ENCODE results near the gene NKAIN4.

The NKAIN4 gene

GRCh38 chr20:63208346-63208909, 45.8 kb downstream of the NKAIN4 start:
- H3K9me3 ChIP-seq (ENCODE audit: insufficient read depth, low read length) = no peaks in the 10 kb centered on the region
- TF ChIP-seq ZNF274 (IDR thresholded peaks at IDR 0.05; ENCODE audit: low read depth, low read length) (no peak), SUZ12 (IDR thresholded peaks at IDR 0.05; ENCODE audit: extremely low read depth, insufficient read depth, insufficient read length) (no peak), YY1 (IDR thresholded peaks at IDR 0.05; ENCODE audit: insufficient read depth, insufficient read length) (no peak)
- no peak for DNase-seq (ENCODE audit: low read depth, low spot score)
- H3K36me3 ChIP-seq (ENCODE audit: insufficient read depth, insufficient read length, low read length) = peaks cover 96% of the 10 kb centered on the region
- peaks cover 13% of the 10 kb centered on the region for H3K4me1 ChIP-seq (ENCODE audit: insufficient read depth, insufficient read length)
- H3K27me3 ChIP-seq (ENCODE audit: insufficient read depth, insufficient read length) = no peaks in the 10 kb centered on the region
- no peak overlapping the region for H3K4me3 ChIP-seq (ENCODE audit: insufficient read length, low read depth)
- H3K9ac ChIP-seq (ENCODE audit: insufficient read length, low read depth) = no peak overlapping the region

GRCh38 chr20:63206878-63207277, 47.4 kb downstream of the NKAIN4 start:
- peak overlapping the region; percentile 5 for H3K9ac ChIP-seq (ENCODE audit: insufficient read length, low read depth)
- peaks cover 2% of the 10 kb centered on the region for H3K4me1 ChIP-seq (ENCODE audit: insufficient read depth, insufficient read length)
- no peaks in the 10 kb centered on the region for H3K9me3 ChIP-seq (ENCODE audit: insufficient read depth, low read length)
- no peak for TF ChIP-seq SUZ12 (IDR thresholded peaks at IDR 0.05; ENCODE audit: extremely low read depth, insufficient read depth, insufficient read length)
- TF ChIP-seq ZNF274 (IDR thresholded peaks at IDR 0.05; ENCODE audit: low read depth, low read length) = no peak
- no peak for TF ChIP-seq YY1 (IDR thresholded peaks at IDR 0.05; ENCODE audit: insufficient read depth, insufficient read length)
- peaks cover 96% of the 10 kb centered on the region for H3K36me3 ChIP-seq (ENCODE audit: insufficient read depth, insufficient read length, low read length)
- H3K4me3 ChIP-seq (ENCODE audit: insufficient read length, low read depth) = no peak overlapping the region
- DNase-seq (ENCODE audit: low read depth, low spot score) = no peak
- H3K27me3 ChIP-seq (ENCODE audit: insufficient read depth, insufficient read length) = no peaks in the 10 kb centered on the region

GRCh38 chr20:63205896-63206295, 48.4 kb downstream of the NKAIN4 start:
- H3K27me3 ChIP-seq (ENCODE audit: insufficient read depth, insufficient read length) = no peaks in the 10 kb centered on the region
- DNase-seq (ENCODE audit: low read depth, low spot score) = no peak
- H3K36me3 ChIP-seq (ENCODE audit: insufficient read depth, insufficient read length, low read length) = peaks cover 96% of the 10 kb centered on the region
- H3K9ac ChIP-seq (ENCODE audit: insufficient read length, low read depth) = no peak overlapping the region
- H3K4me3 ChIP-seq (ENCODE audit: insufficient read length, low read depth) = no peak overlapping the region
- H3K9me3 ChIP-seq (ENCODE audit: insufficient read depth, low read length) = no peaks in the 10 kb centered on the region
- TF ChIP-seq ZNF274 (IDR thresholded peaks at IDR 0.05; ENCODE audit: low read depth, low read length) (no peak), YY1 (IDR thresholded peaks at IDR 0.05; ENCODE audit: insufficient read depth, insufficient read length) (no peak), SUZ12 (IDR thresholded peaks at IDR 0.05; ENCODE audit: extremely low read depth, insufficient read depth, insufficient read length) (no peak)
- peaks cover 2% of the 10 kb centered on the region for H3K4me1 ChIP-seq (ENCODE audit: insufficient read depth, insufficient read length)

- H3K4me3 ChIP-seq (ENCODE audit: insufficient read length, low read depth) = no peak overlapping the region
- peaks cover 97% of the 10 kb centered on the region for H3K36me3 ChIP-seq (ENCODE audit: insufficient read depth, insufficient read length, low read length)
- no peaks in the 10 kb centered on the region for H3K9me3 ChIP-seq (ENCODE audit: insufficient read depth, low read length)
- no peak overlapping the region for H3K9ac ChIP-seq (ENCODE audit: insufficient read length, low read depth)
- H3K27me3 ChIP-seq (ENCODE audit: insufficient read depth, insufficient read length) = no peaks in the 10 kb centered on the region
- TF ChIP-seq SUZ12 (IDR thresholded peaks at IDR 0.05; ENCODE audit: extremely low read depth, insufficient read depth, insufficient read length) (no peak), ZNF274 (IDR thresholded peaks at IDR 0.05; ENCODE audit: low read depth, low read length) (no peak), YY1 (IDR thresholded peaks at IDR 0.05; ENCODE audit: insufficient read depth, insufficient read length) (no peak)
- peaks cover 2% of the 10 kb centered on the region for H3K4me1 ChIP-seq (ENCODE audit: insufficient read depth, insufficient read length)
- DNase-seq (ENCODE audit: low read depth, low spot score) = no peak
These were observed 49.9 kb downstream of the NKAIN4 start for GRCh38 chr20:63204362-63204761.

GRCh38 chr20:63202811-63203526, 51.3 kb downstream of the NKAIN4 start:
- Histone ChIP-seq H3K9ac (ENCODE audit: insufficient read length, low read depth) (no peak overlapping the region), H3K4me3 (ENCODE audit: insufficient read length, low read depth) (no peak overlapping the region), H3K9me3 (ENCODE audit: insufficient read depth, low read length) (no peaks in the 10 kb centered on the region), H3K4me1 (ENCODE audit: insufficient read depth, insufficient read length) (peaks cover 2% of the 10 kb centered on the region), H3K27me3 (ENCODE audit: insufficient read depth, insufficient read length) (no peaks in the 10 kb centered on the region), H3K36me3 (ENCODE audit: insufficient read depth, insufficient read length, low read length) (peaks cover 95% of the 10 kb centered on the region)
- no peak for TF ChIP-seq ZNF274 (IDR thresholded peaks at IDR 0.05; ENCODE audit: low read depth, low read length)
- TF ChIP-seq SUZ12 (IDR thresholded peaks at IDR 0.05; ENCODE audit: extremely low read depth, insufficient read depth, insufficient read length) = no peak
- TF ChIP-seq YY1 (IDR thresholded peaks at IDR 0.05; ENCODE audit: insufficient read depth, insufficient read length) = no peak
- DNase-seq (ENCODE audit: low read depth, low spot score) = no peak

- Histone ChIP-seq H3K27me3 (ENCODE audit: insufficient read depth, insufficient read length) (no peaks in the 10 kb centered on the region), H3K36me3 (ENCODE audit: insufficient read depth, insufficient read length, low read length) (peaks cover 93% of the 10 kb centered on the region), H3K4me3 (ENCODE audit: insufficient read length, low read depth) (no peak overlapping the region), H3K9ac (ENCODE audit: insufficient read length, low read depth) (no peak overlapping the region), H3K9me3 (ENCODE audit: insufficient read depth, low read length) (no peaks in the 10 kb centered on the region), H3K4me1 (ENCODE audit: insufficient read depth, insufficient read length) (peaks cover 5% of the 10 kb centered on the region)
- no peak for TF ChIP-seq YY1 (IDR thresholded peaks at IDR 0.05; ENCODE audit: insufficient read depth, insufficient read length)
- no peak for DNase-seq (ENCODE audit: low read depth, low spot score)
These were observed 52.2 kb downstream of the NKAIN4 start for GRCh38 chr20:63202021-63202420.

GRCh38 chr20:63198606-63199005, 55.7 kb downstream of the NKAIN4 start:
- H3K4me3 ChIP-seq (ENCODE audit: insufficient read length, low read depth) = no peak overlapping the region
- no peak for DNase-seq (ENCODE audit: low read depth, low spot score)
- peaks cover 88% of the 10 kb centered on the region for H3K36me3 ChIP-seq (ENCODE audit: insufficient read depth, insufficient read length, low read length)
- no peak for TF ChIP-seq ZNF274 (IDR thresholded peaks at IDR 0.05; ENCODE audit: low read depth, low read length)
- no peak for TF ChIP-seq SUZ12 (IDR thresholded peaks at IDR 0.05; ENCODE audit: extremely low read depth, insufficient read depth, insufficient read length)
- no peak for TF ChIP-seq YY1 (IDR thresholded peaks at IDR 0.05; ENCODE audit: insufficient read depth, insufficient read length)
- no peaks in the 10 kb centered on the region for H3K27me3 ChIP-seq (ENCODE audit: insufficient read depth, insufficient read length)
- H3K9ac ChIP-seq (ENCODE audit: insufficient read length, low read depth) = no peak overlapping the region
- H3K4me1 ChIP-seq (ENCODE audit: insufficient read depth, insufficient read length) = peaks cover 6% of the 10 kb centered on the region
- no peaks in the 10 kb centered on the region for H3K9me3 ChIP-seq (ENCODE audit: insufficient read depth, low read length)

Data from NT2/D1 (cell line).